ENCODE data around the gene RASSF4.

RASSF4 gene

GRCh38 chr10:44988957-44989585 is 29.5 kb downstream of the RASSF4 start:
- DNase-seq (ENCODE audit: low read depth in 3 of 3) = no peak

GRCh38 chr10:44989597-44990301 is 30.1 kb downstream of the RASSF4 start:
- no peak for DNase-seq (ENCODE audit: low read depth in 3 of 3)

- DNase-seq (ENCODE audit: low read depth in 3 of 3) = no peak
Observed at GRCh38 chr10:44990302-44990655, 30.7 kb downstream of the RASSF4 start.

- no peak for DNase-seq (ENCODE audit: low read depth in 3 of 3)
Observed at GRCh38 chr10:44990965-44991364, 31.4 kb downstream of the RASSF4 start.

- no peak for DNase-seq (ENCODE audit: low read depth in 3 of 3)
Observed at GRCh38 chr10:44991571-44991970, 32.0 kb downstream of the RASSF4 start.

GRCh38 chr10:44992070-44992731 is 32.6 kb downstream of the RASSF4 start:
- DNase-seq (ENCODE audit: low read depth in 3 of 3) = no peak

- DNase-seq (ENCODE audit: low read depth in 3 of 3) = no peak
Observed at GRCh38 chr10:44992732-44993225, 33.2 kb downstream of the RASSF4 start.

GRCh38 chr10:44993226-44993921 is 33.8 kb downstream of the RASSF4 start:
- no peak for DNase-seq (ENCODE audit: low read depth in 3 of 3)

GRCh38 chr10:44993922-44994751 is 34.5 kb downstream of the RASSF4 start:
- no peak for DNase-seq (ENCODE audit: low read depth in 3 of 3)

GRCh38 chr10:44994752-44995530 is 35.3 kb downstream of the RASSF4 start:
- DNase-seq (ENCODE audit: low read depth in 3 of 3) = no peak

GRCh38 chr10:44995581-44995913 is 35.9 kb downstream of the RASSF4 start:
- no peak for DNase-seq (ENCODE audit: low read depth in 3 of 3)

- DNase-seq (ENCODE audit: low read depth in 3 of 3) = no peak
Observed at GRCh38 chr10:44995914-44996669, 36.5 kb downstream of the RASSF4 start.

- DNase-seq (ENCODE audit: low read depth in 3 of 3) = no peak
Observed at GRCh38 chr10:44997105-44997748, 37.6 kb downstream of the RASSF4 start.

- no peak for DNase-seq (ENCODE audit: low read depth in 3 of 3)
Observed at GRCh38 chr10:44998146-44998631, 38.6 kb downstream of the RASSF4 start.

GRCh38 chr10:45000138-45000751 is 40.6 kb downstream of the RASSF4 start:
- no peak for DNase-seq (ENCODE audit: low read depth in 3 of 3)

GRCh38 chr10:45000752-45001380 is 41.3 kb downstream of the RASSF4 start, which contains the start of gene ZNF22:
Gene ZNF22 (plus strand): TSS chr10:45000923. CDS start chr10:45003369, 2,446 bp downstream.
- peak in 2 of 3 donors; percentile 33 to 49 for DNase-seq (ENCODE audit: low read depth in 3 of 3)

- peak in 2 of 3 donors; percentile 28 to 34 for DNase-seq (ENCODE audit: low read depth in 3 of 3)
Observed at GRCh38 chr10:45001381-45002148, 42.0 kb downstream of the RASSF4 start.
